UCSD-AML1 (cell line): ENCODE data around the gene RPS6KA2.
A peak's percentile ranks its signal among the peaks of the same experiment; 100 is the strongest.
"Not testable (repeated sequence)": the region's sequence is repeated elsewhere in the genome, so short reads cannot be mapped to it uniquely, and the experiment has no call there.

ENCODE experiments used
- DNase-seq: peaks from one replicate; lab custom pipeline; 2025; ENCODE audit not compliant: unreplicated experiment; lab: John Stamatoyannopoulos, UW

RPS6KA2 gene

DNA sequence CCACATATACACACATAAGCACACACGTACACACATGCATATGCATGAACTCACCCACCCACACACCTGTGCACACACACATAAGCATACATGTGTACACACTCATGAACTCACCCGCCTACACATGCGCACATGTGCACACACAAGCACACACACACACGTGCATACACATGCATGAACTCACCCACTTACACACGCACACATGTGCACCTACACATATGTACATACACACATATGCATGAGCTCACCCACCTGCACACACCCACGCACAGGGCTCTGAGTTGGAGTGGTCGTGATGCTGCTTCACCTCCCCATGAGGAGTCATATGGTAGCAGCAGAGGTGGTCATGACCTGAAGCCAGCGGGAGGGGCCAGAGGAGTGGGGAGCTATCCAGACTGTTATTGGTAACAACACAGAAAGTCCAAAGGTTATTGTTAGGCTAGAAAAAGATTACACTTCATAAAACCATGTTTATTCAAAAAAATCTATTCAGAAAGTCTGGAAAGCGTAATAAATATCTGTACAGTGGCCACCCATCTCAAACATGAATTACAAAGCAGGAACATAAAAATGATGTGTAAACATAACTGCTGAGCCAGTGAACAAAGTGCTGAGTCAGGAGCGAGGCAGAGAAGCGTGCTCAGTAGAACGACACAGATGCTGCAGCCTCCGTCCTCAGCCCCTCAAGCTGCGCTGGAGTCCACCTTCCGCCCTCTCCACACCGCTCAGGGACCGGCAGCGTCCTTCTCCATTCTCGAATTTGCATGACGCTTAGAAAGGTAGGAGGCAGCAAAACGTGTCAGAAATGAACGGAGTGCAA, 217.9 kb downstream of the RPS6KA2 start:
- DNase-seq, result no peak

DNA sequence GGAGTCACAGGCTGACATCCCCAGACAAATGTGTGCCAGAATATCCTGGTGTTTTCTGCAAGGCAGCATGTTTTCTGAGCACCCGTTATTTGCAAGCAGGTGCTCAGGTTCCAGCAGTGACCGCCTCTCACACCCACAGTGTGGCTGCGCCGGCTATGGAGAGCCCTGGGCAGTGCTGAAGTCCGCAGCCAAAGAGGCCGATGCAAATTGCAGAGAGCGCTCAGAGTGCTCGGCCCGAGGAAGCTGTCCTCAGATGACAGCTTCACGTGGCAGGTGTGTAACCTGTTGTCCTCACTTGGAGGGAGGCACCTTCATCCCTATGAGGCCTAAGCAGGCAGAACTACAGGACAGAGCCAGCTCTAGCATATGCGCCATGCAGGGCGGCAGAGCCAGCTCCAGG, 220.9 kb downstream of the RPS6KA2 start:
- no peak for DNase-seq

DNA sequence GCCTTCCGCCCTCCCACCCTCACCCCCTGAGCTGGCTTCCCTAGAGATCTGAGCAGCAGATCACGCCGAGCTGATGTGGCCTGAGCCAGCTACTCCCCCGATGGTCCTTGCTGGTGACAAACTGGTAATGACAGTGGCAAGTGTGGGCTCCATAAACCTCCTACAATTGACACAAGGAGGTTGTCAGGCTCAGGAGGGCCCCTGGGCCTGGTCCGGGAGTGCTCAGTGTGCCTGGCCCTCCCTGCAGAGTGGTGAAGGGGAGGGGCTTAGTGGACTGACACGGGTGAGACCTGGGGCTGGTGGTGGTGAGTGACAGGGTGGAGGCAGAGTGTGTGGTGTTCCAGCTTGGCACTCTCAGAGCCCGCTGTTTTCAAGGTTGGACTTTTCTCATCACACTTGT, 221.7 kb downstream of the RPS6KA2 start:
- no peak for DNase-seq

DNA sequence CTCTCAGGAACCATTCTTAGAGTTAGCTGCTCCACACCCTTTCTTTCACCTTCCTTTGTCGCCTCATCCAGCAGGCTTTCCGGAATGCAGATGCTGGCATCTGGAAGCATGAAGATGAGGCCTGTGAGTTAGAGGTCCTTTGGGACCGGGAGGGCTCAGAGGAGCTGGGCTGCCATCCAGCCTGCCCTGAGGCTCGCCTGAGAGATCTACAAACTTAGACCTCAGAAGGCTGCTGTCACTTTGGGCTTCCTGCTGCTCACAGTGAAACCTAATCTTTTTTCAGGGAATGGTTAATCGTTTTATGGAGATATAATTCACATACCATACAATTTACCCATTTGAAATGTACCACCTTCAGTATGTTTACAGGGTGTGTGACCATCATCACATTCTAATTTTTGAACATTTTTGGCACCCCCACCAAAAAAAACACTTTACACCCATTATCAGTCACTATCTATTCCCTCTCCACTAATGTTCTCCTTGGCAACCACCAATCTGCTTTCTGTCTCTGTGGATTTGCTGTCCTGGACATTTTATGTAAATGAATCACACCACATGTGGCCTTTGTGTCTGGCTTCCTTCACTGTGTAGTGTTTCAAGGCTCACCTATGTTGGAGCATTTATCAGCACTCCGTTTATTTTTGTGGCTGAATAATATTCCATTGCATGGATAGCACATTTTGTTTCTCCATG, 224.3 kb downstream of the RPS6KA2 start:
- DNase-seq, result no peak

DNA sequence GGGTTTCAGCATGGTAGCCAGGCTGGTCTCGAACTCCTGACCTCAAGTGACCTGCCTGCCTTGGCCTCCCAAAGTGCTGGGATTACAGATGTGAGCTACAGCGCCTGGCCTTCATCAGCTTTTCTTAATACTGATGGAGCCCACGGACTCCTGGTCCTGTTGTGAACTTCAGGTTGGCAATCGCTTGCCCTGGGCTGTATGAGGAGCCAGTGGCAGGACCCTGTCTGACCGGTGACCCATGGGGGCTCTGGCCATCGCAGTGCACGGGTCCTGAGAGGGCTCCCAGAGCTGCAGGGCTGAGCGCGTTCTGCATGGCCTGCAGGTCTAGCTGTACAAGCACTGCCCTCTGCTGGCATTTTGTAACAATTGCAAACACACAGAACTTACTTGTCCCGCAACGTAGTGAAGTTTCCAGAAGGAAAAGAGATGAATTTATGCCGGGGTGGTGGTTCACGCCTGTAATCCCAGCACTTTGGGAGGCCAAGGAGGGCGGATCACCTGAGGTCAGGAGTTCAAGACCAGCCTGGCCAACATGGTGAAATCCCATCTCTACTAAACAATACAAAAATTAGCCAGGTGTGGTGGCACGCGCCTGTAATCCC, 226.3 kb downstream of the RPS6KA2 start:
- peak; percentile 34 for DNase-seq

DNA sequence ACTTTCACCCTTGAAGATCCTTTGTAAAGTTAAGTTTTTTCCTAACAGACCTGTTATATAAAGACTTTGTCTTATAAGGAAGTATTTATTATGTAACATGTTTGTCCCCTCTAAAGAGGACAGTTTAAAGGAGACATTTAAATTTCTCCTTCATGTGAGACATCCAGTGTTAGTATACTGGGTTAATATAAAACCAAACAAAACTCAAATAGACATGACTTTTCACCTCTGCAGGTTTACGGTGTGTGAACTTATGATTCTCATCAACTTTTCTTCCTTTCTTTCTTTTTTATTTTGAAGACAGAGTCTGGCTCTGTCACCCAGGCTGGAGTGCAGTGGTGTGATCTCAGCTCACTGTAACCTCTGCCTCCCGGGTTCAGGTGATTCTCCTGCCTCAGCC, 226.9 kb downstream of the RPS6KA2 start:
- DNase-seq, result no peak

DNA sequence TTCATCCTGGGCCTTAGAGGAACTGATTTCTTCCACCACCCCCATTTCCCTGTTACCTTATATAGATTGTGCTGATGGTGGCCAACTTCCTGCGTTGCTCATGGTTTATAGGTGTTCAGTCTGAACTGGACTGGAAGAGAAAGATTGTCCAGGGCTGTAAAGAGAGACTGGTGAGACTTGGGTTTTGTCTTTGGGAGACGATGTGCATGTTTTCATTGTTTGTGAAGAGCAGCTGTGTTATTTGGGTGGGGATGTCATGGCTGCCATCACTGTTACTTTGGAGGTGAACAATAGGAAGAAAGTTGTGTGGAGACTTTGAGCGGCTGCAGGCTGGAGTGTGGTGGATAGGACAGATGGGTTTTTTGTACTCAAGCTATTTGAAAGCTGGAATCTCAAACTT, 228.7 kb downstream of the RPS6KA2 start:
- no peak for DNase-seq

DNA sequence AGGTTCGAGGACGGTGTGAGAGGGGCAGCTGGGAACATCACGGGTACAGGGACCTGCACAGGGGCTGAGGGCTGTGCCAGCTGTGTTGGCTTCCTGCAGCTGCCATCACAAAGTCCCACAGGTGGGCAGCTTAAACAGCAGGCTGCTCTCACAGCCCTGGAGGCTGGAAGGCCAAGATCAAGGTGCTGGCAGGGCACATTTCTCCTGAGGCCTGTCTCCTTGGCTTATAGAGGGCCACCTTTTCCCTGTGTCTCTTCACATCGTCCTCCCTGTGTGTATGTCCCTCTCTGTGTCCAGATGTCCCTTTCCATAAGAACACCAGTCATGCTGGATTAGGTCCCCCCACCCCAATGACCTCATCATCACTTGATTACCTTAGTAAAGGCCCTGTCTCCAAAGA, 229.2 kb downstream of the RPS6KA2 start:
- DNase-seq, result no peak

DNA sequence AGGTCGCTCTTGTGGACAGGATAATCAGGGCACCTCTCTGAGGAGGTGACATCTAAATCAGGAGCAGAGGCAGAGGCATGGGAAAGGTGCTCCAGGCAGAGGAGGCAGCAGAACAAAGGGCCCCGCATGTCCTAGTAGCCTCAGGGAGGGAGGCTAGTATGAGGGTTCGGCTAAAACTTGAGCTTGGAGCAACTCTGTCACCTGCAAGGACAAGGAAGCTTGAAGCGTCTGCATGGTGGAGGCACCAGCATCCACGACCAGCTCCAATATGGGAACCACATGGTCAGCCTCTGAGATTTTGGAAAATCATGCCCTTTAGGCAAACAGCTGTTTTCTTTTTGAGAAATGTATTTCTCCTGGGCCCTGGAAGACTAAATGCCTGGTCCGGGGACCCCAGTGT, 231.3 kb downstream of the RPS6KA2 start:
- no peak for DNase-seq

DNA sequence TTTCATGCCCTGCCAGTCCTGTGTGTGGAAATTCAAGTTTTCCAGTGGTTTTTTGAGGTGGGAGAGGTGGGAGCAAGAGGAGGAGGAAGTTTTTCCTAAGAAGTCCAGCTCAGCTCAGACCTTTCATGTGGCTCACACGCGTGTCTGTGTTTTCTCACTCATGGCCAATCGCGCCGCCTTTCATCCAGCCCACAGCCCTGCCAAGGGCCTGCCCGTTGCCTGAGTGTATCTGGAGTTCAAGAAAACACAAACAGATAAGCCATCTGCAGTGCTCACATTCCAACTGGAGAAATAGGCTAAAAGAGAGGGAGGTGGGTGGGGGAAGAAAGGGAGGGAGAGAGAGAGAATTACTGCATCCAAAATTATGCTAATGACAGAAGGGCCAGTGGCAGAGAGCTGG, 231.7 kb downstream of the RPS6KA2 start:
- no peak for DNase-seq

DNA sequence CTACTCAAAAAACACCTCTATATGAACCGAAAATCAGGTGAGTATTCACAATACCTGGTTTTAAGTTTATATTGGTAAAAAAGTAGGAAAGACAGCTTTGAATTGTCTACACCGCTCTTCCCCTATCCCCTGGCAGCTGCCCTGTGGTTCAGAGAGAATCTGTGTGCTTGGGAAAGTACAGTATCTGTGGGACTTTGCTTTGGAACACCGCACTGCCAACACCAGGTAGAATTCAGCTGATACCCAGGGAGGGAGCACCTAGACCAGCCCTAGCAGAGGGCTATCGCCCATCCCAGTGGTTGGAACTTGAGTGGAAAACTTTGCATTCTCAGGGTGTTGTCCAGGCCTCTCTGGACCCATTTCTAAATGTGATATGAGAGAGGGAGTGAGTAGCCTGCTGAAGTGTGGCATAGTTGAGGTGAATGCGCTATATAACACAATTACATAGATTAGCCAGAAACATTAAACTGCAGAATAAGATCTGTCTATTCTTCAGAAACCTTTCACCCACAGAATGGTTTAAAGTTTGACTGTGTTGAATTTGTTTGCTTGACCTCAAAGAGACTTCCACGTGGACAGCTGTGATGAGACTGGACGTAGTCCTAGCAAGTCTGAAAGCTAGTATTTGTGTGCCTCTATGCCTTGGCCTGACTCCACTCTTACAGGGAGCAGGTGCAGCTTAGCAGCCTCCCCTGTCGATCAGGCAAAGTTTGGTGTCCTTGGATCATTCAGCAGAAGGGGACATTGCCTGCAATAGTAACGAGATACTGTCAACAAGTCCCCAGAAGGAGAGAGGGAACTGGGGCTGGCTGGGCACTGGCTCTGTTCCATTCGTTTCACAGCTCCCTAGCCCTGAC, 232.8 kb downstream of the RPS6KA2 start:
- no peak for DNase-seq

DNA sequence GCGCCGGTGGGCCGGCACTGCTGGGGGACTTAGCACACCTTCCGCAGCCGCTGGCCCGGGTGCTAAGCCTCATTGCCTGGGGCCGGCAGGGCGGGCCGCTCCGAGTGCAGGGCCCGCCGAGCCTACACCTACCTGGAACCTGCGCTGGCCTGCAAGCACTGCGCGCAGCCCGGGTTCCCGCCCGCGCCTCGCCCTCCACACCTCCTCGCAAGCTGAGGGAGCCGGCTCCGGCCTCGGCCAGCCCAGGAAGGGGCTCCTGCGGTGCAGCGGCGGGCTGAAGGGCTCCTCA, 233.6 kb downstream of the RPS6KA2 start:
- DNase-seq, result no peak

DNA sequence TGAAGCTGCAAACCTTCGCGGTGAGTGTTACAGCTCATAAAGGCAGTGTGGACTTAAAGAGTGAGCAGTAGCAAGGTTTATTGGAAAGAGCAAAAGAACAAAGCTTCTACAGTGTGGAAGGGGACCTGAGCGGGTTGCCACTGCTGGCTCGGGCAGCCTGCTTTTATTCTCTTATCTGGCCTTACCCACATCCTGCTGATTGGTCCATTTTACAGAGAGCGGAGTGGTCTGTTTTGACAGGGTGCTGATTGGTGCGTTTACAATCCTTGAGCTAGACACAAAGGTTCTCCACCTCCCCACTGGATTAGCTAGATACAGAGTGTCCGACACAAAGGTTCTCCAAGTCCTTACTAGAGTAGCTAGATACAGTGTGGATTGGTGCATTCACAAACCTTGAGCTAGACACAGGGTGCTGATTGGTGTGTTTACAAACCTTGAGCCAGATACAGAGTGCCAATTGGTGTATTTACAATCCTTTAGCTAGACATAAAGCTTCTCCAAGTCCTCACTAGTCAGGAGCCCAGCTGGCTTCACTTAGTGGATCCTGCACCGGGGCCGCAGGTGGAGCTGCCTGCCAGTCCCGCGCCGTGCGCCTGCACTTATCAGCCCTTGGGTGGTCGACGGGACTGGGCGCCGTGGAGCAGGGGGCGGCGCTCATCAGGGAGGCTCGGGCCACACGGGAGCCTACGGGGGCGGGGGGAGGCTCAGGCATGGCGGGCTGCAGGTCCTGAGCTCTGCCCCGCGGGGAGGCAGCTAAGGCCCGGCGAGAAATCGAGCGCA, 234.1 kb downstream of the RPS6KA2 start:
- not testable (repeated sequence) for DNase-seq

DNA sequence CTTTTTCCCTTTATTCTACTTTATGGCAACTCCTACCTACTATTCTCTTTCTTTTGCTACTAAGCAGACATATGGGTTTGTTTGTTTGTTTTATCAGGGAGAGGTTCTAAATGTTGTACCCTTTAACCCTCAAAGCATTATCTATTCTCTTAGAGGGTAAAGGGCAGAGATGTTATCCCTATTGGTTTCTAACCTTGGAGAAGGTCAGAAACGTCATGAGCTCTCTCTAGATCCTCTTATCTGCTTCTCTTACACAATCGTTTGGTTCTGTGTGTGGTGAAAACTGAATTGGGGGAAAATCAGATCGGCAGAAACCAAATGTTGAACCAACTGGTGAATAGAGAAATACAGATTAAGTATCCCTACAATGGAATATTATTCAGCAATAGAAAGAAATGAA, 237.9 kb downstream of the RPS6KA2 start:
- no peak for DNase-seq

DNA sequence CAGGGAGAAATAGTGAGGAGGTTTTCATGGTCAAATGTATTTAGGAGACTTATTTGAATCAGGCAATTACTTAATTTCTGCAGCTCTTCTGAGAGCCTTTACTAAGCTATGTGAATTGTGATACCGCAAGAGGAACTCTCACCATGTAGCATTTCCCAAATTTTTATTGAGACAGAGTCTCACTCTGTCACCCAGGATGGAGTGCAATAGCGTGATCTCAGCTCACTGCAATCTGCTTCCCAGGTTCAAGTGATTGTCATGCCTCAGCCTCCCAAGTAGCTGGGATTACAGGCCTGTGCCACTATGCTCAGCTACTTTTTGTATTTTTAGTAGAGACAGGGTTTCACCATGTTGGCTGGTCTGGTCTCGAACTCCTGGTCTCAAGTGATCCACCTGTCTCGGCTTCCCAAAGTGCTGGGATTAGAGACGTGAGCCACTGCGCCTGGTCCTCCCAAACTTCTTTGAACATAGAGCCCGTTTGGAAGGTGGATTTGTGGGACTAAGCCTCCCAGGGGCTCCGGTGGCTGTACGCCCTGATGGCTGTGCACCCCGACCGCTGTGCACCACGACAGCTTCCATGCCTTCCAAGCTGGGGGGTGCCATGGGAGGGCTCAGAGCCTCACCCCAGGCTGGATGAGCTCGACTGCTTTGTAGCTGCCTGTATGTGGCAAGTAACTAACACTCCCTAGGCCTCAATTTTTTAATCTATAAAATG, 238.6 kb downstream of the RPS6KA2 start:
- DNase-seq, result no peak

DNA sequence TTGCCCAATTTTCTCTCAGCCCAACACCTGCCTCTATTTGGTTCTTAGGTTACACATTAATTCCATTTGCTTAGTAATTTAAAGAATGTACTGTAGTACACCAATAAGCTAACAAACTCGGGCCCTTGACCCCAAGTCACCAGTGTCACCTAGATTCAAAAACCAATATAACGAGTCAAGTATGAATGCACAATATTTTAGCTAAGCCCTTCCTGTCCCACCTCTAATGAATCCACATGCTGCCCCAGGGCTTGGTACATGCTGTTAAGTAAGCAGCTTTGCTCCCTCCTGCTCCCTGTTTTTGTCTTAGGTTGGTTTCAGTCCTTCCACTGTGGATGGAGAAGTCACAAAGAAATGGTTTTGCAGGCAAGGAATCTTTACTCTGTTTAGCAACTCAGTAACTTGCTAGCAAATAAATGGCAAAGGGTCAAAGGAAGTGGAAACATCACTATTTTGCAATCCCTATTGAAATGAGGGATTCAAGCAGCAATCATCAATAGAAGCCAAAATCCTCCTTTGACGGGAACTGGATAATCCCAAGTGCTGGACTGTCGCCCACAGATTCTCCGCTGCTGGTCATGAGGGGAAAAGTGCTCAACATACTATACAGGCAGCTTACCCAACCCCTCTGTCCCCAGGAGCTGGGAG, 239.3 kb downstream of the RPS6KA2 start:
- DNase-seq, result no peak

DNA sequence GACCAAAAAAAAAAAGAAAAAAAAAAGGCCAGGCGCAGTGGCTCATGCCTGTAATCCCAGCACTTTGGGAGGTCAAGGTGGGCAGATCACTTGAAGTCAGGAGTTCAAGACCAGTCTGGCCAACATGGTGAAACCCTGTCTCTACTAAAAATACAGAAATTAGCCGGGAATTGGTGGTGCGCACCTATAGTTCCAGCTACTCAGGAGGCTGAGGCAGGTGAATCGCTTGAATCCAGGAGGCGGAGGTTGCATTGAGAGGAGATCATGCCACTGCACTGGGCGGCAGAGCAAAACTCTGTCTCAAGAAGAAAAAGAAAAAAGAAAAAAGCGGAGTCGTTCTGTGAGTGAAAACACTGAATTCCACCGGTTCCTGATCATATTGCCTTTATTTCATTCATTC, 240.0 kb downstream of the RPS6KA2 start:
- DNase-seq, result not testable (repeated sequence)

DNA sequence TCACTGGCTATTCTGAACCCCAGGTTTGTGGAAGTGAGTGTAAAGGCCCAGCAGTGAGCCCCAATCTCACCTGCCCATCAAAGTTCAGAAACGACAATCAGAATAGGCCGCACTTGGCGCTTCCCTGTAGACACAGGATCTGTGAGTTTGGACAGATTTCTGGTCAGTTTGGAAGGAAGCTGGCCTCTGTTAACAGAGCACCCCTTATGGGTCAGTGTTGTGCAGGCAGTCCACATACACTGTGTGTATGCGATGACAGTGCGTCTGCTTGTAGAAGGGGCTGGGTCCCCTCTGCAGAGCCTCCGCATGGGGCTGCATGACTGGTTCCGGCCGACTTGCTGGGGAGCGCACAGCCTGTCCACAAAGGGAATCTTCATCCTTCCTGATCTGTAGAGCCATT, 240.9 kb downstream of the RPS6KA2 start:
- DNase-seq, result no peak

DNA sequence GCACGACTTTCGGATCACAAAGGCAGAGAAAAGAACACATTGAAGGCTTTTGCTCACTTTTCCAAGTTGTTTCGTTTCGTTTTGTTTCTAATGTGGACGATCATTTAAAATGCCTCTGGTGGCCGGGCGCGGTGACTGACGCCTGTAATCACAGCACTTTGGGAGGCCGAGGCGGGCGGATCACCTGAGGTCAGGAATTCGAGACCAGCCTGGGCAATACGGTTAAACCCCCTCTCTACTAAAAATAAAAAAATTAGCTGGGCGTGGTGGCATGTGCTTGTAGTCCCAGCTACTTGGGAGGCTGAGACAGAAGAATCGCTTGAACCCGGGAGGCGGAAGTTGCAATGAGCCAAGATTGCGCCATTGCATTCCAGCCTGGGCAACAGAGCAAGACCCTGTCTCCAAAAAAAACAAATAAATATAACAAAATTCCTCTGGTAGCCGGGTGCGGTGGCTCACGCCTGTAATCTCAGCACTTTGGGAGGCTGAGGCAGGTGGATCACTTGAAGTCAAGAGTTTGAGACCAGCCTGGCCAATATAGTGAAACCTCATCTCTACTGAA, 243.2 kb downstream of the RPS6KA2 start:
- DNase-seq, result not testable (repeated sequence)
